CD4-positive, alpha-beta T cell treated with Interleukin-17A for 1 hour (primary cell): ENCODE results near the gene NUAK1.
"Not testable (repeated sequence)": the region's sequence is repeated elsewhere in the genome, so short reads cannot be mapped to it uniquely, and the experiment has no call there.

Experiments used
- DNase-seq: peaks from one replicate; pipeline ENCODE4 v3.0.0-alpha.2; 2020

NUAK1 gene

GRCh38 chr12:106027911-106028310 lies 110.8 kb downstream of the NUAK1 start:
- DNase-seq: no peak

- DNase-seq: no peak
These were observed 111.5 kb downstream of the NUAK1 start for GRCh38 chr12:106027286-106027685.

- no peak for DNase-seq
These were observed 113.6 kb downstream of the NUAK1 start for GRCh38 chr12:106025129-106025528.

- DNase-seq: no peak
These were observed 115.7 kb downstream of the NUAK1 start for GRCh38 chr12:106023039-106023438.

- DNase-seq: no peak
These were observed 116.2 kb downstream of the NUAK1 start for GRCh38 chr12:106022568-106023012.

GRCh38 chr12:106021516-106021915 lies 117.2 kb downstream of the NUAK1 start:
- no peak for DNase-seq

- no peak for DNase-seq
These were observed 118.0 kb downstream of the NUAK1 start for GRCh38 chr12:106020736-106021135.

GRCh38 chr12:106019144-106019543 lies 119.6 kb downstream of the NUAK1 start:
- DNase-seq: no peak

GRCh38 chr12:106018286-106018685 lies 120.5 kb downstream of the NUAK1 start:
- DNase-seq: no peak

- DNase-seq: not testable (repeated sequence)
These were observed 122.0 kb downstream of the NUAK1 start for GRCh38 chr12:106016601-106017278.

- DNase-seq: no peak
These were observed 123.1 kb downstream of the NUAK1 start for GRCh38 chr12:106015646-106016045.

- no peak for DNase-seq
These were observed 124.8 kb downstream of the NUAK1 start for GRCh38 chr12:106013941-106014340.
